Fibroblast of lung (primary cell): ENCODE measurements around the gene ABCC5. TPM values are rescaled to one million over a fixed set of nuclear protein-coding genes. Genes with fewer than 3 reads are reported as not detected.

Experiments used
- DNase-seq, 2 donors: peaks; one replicate each; pipeline versions ENCODE4 v3.0.0 to v3.0.0-alpha.2; 2010; ENCODE audit warnings: low read depth in 2 of 2
- H2AFZ ChIP-seq: 2 replicates; pipeline ENCODE4 v1.5.1; 2012; ENCODE audit warnings: low read length, control low read depth, inconsistent platforms
- H3K27ac ChIP-seq: 2 replicates; pipeline ENCODE4 v1.5.1; 2011; ENCODE audit warnings: low read length, control low read depth; ENCODE audit not compliant: insufficient read depth
- H3K27me3 ChIP-seq: 2 replicates; pipeline ENCODE4 v1.5.1; 2011; ENCODE audit warnings: mild to moderate bottlenecking, low read length; ENCODE audit not compliant: control insufficient read depth, insufficient read depth
- H3K36me3 ChIP-seq: 2 replicates; pipeline ENCODE4 v1.5.1; 2011; ENCODE audit warnings: low read length; ENCODE audit not compliant: control insufficient read depth, insufficient read depth
- H3K4me1 ChIP-seq: 2 replicates; pipeline ENCODE4 v1.5.1; 2011; ENCODE audit warnings: low read length; ENCODE audit not compliant: control insufficient read depth, insufficient read depth; ENCODE audit errors: extremely low read depth
- H3K4me2 ChIP-seq: 2 replicates; pipeline ENCODE4 v1.5.1; 2011; ENCODE audit warnings: low read length, control low read depth; ENCODE audit not compliant: insufficient read depth; ENCODE audit errors: extremely low read depth
- H3K4me3 ChIP-seq, 4 experiments: fragments of 200-600 bp in 1 of 4; sonication (generic) in 1 of 4; replicated peaks in 1 of 4; 2 replicates each; pipeline ENCODE4 v1.5.1; 2011 to 2016; ENCODE audit warnings: low read length in 4 of 4, low read depth in 3 of 4, mild to moderate bottlenecking in 3 of 4, control low read depth in 2 of 4, inconsistent platforms in 1 of 4, mixed read lengths in 1 of 4; ENCODE audit not compliant: insufficient read depth in 1 of 4; ENCODE audit errors: control extremely low read depth in 1 of 4
- H3K79me2 ChIP-seq: 2 replicates; pipeline ENCODE4 v1.5.1; 2012; ENCODE audit warnings: mild to moderate bottlenecking, low read length, inconsistent platforms; ENCODE audit not compliant: control insufficient read depth, insufficient read depth
- H3K9ac ChIP-seq: 2 replicates; pipeline ENCODE4 v1.5.1; 2011; ENCODE audit warnings: mild to moderate bottlenecking, low read length, control low read depth; ENCODE audit not compliant: insufficient read depth
- H3K9me3 ChIP-seq: 2 replicates; pipeline ENCODE4 v1.5.1; 2012; ENCODE audit warnings: low read depth, low read length; ENCODE audit not compliant: control insufficient read depth, insufficient read depth
- H4K20me1 ChIP-seq: 2 replicates; pipeline ENCODE4 v1.5.1; 2011; ENCODE audit warnings: low read length; ENCODE audit not compliant: control insufficient read depth, insufficient read depth; ENCODE audit errors: extremely low read depth
- EZH2 ChIP-seq: IDR thresholded peaks from 2 replicates; pipeline ENCODE4 v1.5.1; 2012; ENCODE audit warnings: low read length, control low read depth, mild to moderate bottlenecking; ENCODE audit errors: missing control alignments
- polyA plus RNA-seq, 2 donors: library from polyadenylated mRNA; depleted of rRNA in 1 of 2; stranded (reverse) in 1 of 2; unstranded in 1 of 2; fragments of >200 nt; gene quantifications; 2 replicates each; pipeline ENCODE4 v1.2.1, GENCODE V29; 2011 to 2012; ENCODE audit warnings: missing spikeins in 1 of 2
- total RNA-seq: library from RNA; depleted of rRNA; stranded (reverse); fragments of >200 nt; gene quantifications from 2 replicates; pipeline ENCODE4 v1.2.1, GENCODE V29; 2014
- TF ChIP-seq, protein P1 (sequence below), 2 donors: IDR thresholded peaks in 1 of 2; conservative IDR thresholded peaks in 1 of 2; 1 replicate in 1 of 2; 2 replicates in 1 of 2; pipeline ENCODE4 v1.5.1; 2011 to 2012; ENCODE audit warnings: low read length in 2 of 2, control low read depth in 1 of 2, inconsistent platforms in 1 of 2, low read depth in 1 of 2, mild to moderate bottlenecking in 1 of 2

The ABCC5 gene
- total and polyA plus RNA-seq, 2 donors (not counting 1 experiment from before 2014, with no cell fraction given), result 13.2 to 18.8 TPM

DNA sequence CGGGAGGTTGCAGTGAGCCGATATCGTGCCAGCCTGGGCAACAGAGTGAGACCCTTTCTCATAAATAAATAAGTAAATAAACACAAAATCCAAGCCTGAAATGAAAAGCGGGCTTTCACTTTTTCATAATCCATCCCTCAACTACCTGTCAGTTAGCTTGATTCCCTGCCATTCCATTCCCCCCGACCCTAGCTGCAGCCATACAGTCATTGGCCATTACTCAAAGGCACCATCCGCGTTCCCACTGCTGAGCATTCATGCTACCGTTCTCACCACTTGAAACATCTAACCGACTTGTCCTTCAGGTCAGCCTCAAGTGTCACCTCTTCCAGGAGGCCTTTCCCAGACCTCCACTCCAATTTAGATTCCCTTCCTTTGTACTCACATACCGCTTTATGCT, 131.9 kb downstream of the ABCC5 start:
- H3K4me1 ChIP-seq, result no peaks in the 10 kb centered on the region

DNA sequence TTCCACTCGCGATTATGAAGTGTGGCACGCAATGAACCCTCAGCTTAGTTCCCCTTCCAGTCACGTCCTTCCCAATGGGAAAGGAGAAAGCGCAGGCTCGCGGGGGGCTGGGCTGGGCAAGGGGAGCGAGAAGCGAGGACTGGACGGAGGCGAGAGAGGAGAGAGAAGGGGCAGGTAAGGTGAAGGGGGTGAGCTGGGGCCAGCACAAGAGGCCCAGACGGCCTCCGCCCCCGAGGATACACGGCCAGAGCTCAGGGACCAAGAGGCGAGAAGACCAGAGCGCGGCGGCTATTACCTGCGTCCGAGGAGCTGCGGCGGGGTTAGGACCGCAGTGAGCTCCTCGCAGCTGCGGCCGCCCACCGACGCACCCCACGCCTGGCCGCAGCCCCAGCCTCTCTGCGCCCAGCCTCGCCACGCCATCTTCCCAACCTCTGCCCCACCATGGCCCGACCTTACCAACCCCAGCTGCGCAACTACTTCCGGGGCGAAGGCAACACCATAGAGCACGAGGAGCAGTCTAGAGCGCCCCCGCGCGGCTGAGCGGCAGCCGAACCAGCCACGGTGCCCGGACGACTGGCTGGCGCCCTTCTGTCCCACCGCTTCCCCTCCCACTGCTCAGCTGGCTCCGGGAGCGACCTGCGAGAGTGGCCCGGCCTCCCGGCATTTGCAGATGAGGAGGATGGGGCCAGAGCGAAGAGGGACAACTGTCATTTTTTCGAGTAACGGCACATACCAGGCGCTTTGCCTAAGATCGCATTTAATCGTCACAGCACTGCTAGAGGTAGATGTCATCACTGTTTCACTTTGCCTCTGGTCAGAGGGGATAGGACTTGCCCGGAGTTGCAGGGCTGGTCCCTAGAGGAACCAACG, 133.0 kb downstream of the ABCC5 start, which contains the start of gene PARL:
Gene PARL, minus strand, starts transcription at position 454 of the 870 bp plus-strand sequence. Its CDS starts 34 bp downstream, at position 420.
- Histone ChIP-seq H3K36me3 (no peaks in the 10 kb centered on the region), H3K79me2 (peaks cover 43% of the 10 kb centered on the region), H3K4me3 (peak within 1 kb of the TSS; percentile 58 to 96 (median 72)), H3K4me2 (peak within 1 kb of the TSS; percentile 97), H4K20me1 (no peaks in the 10 kb centered on the region), H3K9ac (peak within 1 kb of the TSS; percentile 82), H3K9me3 (no peaks in the 10 kb centered on the region), H2AFZ (peak within 1 kb of the TSS; percentile 100), H3K27ac (peak within 1 kb of the TSS; percentile 77), H3K27me3 (no peaks in the 10 kb centered on the region), H3K4me1 (no peaks in the 10 kb centered on the region)
- TF ChIP-seq, protein P1, sequence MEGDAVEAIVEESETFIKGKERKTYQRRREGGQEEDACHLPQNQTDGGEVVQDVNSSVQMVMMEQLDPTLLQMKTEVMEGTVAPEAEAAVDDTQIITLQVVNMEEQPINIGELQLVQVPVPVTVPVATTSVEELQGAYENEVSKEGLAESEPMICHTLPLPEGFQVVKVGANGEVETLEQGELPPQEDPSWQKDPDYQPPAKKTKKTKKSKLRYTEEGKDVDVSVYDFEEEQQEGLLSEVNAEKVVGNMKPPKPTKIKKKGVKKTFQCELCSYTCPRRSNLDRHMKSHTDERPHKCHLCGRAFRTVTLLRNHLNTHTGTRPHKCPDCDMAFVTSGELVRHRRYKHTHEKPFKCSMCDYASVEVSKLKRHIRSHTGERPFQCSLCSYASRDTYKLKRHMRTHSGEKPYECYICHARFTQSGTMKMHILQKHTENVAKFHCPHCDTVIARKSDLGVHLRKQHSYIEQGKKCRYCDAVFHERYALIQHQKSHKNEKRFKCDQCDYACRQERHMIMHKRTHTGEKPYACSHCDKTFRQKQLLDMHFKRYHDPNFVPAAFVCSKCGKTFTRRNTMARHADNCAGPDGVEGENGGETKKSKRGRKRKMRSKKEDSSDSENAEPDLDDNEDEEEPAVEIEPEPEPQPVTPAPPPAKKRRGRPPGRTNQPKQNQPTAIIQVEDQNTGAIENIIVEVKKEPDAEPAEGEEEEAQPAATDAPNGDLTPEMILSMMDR (conservative IDR thresholded peaks at IDR 0.05 in 1 of 2, IDR thresholded peaks at IDR 0.05 in 1 of 2; ENCODE audit: low read depth in 1 of 2, low read length in 2 of 2), result peak; percentile 81 to 95
- no peak for TF ChIP-seq EZH2
- DNase-seq, result peak; percentile 79 to 89

More for the DNA sequence above, 131.9 kb downstream of the ABCC5 start:
- H2AFZ ChIP-seq, result no peak overlapping the region
- no peaks in the 10 kb centered on the region for H3K9me3 ChIP-seq
- peaks cover 35% of the 10 kb centered on the region for H3K79me2 ChIP-seq
- H3K4me2 ChIP-seq, result no peak overlapping the region
- H3K27ac ChIP-seq, result no peak overlapping the region
- no peaks in the 10 kb centered on the region for H3K36me3 ChIP-seq
- TF ChIP-seq EZH2, result no peak
- TF ChIP-seq, protein P1 (conservative IDR thresholded peaks at IDR 0.05 in 1 of 2, IDR thresholded peaks at IDR 0.05 in 1 of 2; ENCODE audit: low read depth in 1 of 2, low read length in 2 of 2), result no peak
- DNase-seq, result no peak
- no peak overlapping the region for H3K9ac ChIP-seq
- no peaks in the 10 kb centered on the region for H4K20me1 ChIP-seq
- H3K4me3 ChIP-seq, result no peak overlapping the region
- H3K27me3 ChIP-seq, result no peaks in the 10 kb centered on the region

DNA sequence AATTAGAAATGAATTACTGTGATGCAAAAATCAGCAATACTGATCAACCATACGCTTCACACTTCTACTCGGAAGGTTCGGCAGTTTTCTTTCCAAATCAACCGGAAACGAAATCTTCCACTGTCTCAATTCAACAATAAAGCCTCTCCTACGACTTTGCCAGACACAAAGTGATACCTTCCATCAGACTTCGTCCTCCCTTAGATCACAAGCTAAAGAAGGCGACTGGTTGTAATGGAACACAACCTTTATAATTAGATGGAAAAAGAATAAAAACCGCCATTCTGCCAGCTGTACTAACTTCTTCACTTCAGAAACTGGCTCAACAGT, 133.6 kb downstream of the ABCC5 start:
- H3K27me3 ChIP-seq, result no peaks in the 10 kb centered on the region
- peak overlapping the region; percentile 95 for H2AFZ ChIP-seq
- H3K4me2 ChIP-seq, result peak overlapping the region; percentile 64
- H4K20me1 ChIP-seq, result no peaks in the 10 kb centered on the region
- no peaks in the 10 kb centered on the region for H3K36me3 ChIP-seq
- H3K9ac ChIP-seq, result peak overlapping the region; percentile 82
- peaks cover 47% of the 10 kb centered on the region for H3K79me2 ChIP-seq
- no peaks in the 10 kb centered on the region for H3K9me3 ChIP-seq
- TF ChIP-seq EZH2, result no peak
- TF ChIP-seq, protein P1 (conservative IDR thresholded peaks at IDR 0.05 in 1 of 2, IDR thresholded peaks at IDR 0.05 in 1 of 2; ENCODE audit: low read depth in 1 of 2, low read length in 2 of 2), result no peak
- peak overlapping the region; percentile 77 for H3K27ac ChIP-seq
- DNase-seq, result peak in 1 of 2 donors; percentile 2
- H3K4me3 ChIP-seq, result peak overlapping the region; percentile 58 to 96 (median 72)
- H3K4me1 ChIP-seq, result no peaks in the 10 kb centered on the region
